ENCODE data around the gene ITSN2. TPM values are rescaled to one million over a fixed set of nuclear protein-coding genes. Genes with fewer than 3 reads are reported as not detected.

ITSN2 gene
- total RNA-seq, 4 donors from 2014 or later, result 32.8 to 58.0 (median 41.4) TPM

DNA sequence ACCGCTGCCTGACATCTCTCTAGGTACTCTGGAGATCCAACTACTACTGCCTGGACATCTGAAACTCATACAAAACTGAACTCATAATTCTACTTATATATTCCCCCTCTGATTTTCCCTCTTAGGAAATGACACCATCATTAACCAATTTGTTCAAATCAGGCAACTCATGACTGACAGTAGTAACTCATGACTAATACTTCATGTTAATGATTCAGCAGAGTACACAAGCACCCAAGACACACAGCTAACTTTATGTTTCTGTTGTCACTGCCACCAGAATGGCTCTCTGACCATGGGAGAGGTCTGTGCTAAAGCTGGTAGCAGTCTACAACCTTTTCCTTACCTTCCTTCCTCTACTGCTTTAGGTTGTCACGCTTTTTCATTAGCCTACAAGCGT lies 91.1 kb downstream of the ITSN2 start:
- Histone ChIP-seq H3K4me3 (no peak overlapping the region), H3K27me3 (no peaks in the 10 kb centered on the region), H3K4me1 (no peaks in the 10 kb centered on the region), H3K9me3 (no peaks in the 10 kb centered on the region), H3K36me3 (peaks cover 0 to 60% (median 13%) of the 10 kb centered on the region in 4 donors), H3K27ac (no peak overlapping the region)
- 96 to 97% methylated on average over 3 of the region's 3 CpGs for WGBS, 2 donors (ENCODE audit: low coverage in 1 of 2)
- DNase-seq, result no peak
- intact Hi-C loops (cut with DNase I; ENCODE audit: low total_unique reads), result no loop called here
- no peak for TF ChIP-seq EP300 (IDR thresholded peaks at IDR 0.05; ENCODE audit: low read depth)
- TF ChIP-seq POLR2AphosphoS5 (IDR thresholded peaks at IDR 0.05), result no peak
- TF ChIP-seq, protein P1, sequence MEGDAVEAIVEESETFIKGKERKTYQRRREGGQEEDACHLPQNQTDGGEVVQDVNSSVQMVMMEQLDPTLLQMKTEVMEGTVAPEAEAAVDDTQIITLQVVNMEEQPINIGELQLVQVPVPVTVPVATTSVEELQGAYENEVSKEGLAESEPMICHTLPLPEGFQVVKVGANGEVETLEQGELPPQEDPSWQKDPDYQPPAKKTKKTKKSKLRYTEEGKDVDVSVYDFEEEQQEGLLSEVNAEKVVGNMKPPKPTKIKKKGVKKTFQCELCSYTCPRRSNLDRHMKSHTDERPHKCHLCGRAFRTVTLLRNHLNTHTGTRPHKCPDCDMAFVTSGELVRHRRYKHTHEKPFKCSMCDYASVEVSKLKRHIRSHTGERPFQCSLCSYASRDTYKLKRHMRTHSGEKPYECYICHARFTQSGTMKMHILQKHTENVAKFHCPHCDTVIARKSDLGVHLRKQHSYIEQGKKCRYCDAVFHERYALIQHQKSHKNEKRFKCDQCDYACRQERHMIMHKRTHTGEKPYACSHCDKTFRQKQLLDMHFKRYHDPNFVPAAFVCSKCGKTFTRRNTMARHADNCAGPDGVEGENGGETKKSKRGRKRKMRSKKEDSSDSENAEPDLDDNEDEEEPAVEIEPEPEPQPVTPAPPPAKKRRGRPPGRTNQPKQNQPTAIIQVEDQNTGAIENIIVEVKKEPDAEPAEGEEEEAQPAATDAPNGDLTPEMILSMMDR (IDR thresholded peaks at IDR 0.05), result no peak
- TF ChIP-seq POLR2A (IDR thresholded peaks at IDR 0.05), result no peak
- in situ Hi-C loops (cut with MboI; ENCODE audit: low pct_ligation_motif_present in 1 of 4, low pct_unique_long_range_greater_than_20kb in 1 of 4, low sequenced_read_pairs in 3 of 4), result loop anchor here in 1 of 4 donors (25.0 kb wide), 1 partner anchor 118 kb away; no protein-coding TSS in a partner anchor

DNA sequence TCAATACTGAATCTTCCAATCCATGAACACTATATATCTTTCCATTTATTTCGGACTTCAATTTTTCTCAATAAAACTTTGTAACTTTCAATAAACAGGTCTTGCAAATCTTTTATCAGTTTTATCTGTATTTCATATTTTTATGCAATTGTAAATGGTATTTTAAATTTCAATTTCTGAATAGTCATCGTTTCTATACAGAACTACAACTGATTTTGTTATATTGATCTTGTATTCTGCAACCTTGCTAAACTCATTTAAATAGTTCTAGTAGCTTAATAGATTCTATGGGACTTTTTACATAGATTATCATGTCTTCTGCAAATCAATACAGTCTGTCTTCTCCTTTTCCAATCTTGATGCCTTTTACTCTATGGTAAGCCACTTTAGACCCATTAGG lies 95.1 kb downstream of the ITSN2 start:
- H3K4me3 ChIP-seq, result no peak overlapping the region
- DNase-seq, result no peak
- H3K27ac ChIP-seq, result no peak overlapping the region
- H3K27me3 ChIP-seq, result no peaks in the 10 kb centered on the region
- H3K4me1 ChIP-seq, result peaks cover 0 to 8% (median 0%) of the 10 kb centered on the region in 4 donors
- TF ChIP-seq POLR2AphosphoS5 (IDR thresholded peaks at IDR 0.05), result no peak
- no peak for TF ChIP-seq EP300 (IDR thresholded peaks at IDR 0.05; ENCODE audit: low read depth)
- TF ChIP-seq, protein P1 (IDR thresholded peaks at IDR 0.05), result no peak
- TF ChIP-seq POLR2A (IDR thresholded peaks at IDR 0.05), result no peak
- intact Hi-C loops (cut with DNase I; ENCODE audit: low total_unique reads), result no loop called here
- in situ Hi-C loops (cut with MboI; ENCODE audit: low pct_ligation_motif_present in 1 of 4, low pct_unique_long_range_greater_than_20kb in 1 of 4, low sequenced_read_pairs in 3 of 4), result loop anchor here in 1 of 4 donors (25.0 kb wide), 1 partner anchor 122 kb away; no protein-coding TSS in a partner anchor
- 97 to 100% methylated on average over 2 of the region's 2 CpGs for WGBS, 2 donors (ENCODE audit: low coverage in 1 of 2)
- no peaks in the 10 kb centered on the region for H3K9me3 ChIP-seq
- H3K36me3 ChIP-seq, result peaks cover 0 to 52% (median 3%) of the 10 kb centered on the region in 4 donors

DNA sequence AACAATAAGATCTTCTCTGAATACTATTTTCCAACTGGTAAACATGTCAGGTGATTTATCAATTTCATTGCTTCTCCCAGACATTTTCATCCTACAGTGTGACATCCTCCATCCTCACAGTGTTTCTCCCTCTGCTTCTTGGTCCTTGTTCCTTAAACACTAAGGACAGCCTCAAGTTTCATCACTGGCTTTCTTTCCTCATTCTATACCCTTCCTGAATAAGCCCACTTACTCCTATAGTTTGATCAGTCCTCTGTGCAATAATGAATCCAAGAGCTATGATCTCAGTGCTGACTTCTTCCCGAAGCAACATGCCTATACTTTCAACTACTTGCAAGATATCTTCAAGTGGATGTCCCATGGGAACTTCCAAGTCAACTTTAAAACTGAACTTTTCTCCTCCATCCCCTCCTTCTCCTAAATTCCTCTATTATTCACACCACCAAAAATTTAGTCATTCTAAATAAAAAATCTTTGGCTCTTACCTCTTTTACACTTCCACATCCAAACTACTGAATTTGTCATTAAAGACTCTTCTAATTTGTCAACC lies 97.8 kb downstream of the ITSN2 start:
- peaks cover 0 to 39% (median under 1%) of the 10 kb centered on the region in 4 donors for H3K36me3 ChIP-seq
- H3K27ac ChIP-seq, result no peak overlapping the region
- TF ChIP-seq POLR2A (IDR thresholded peaks at IDR 0.05) (no peak), POLR2AphosphoS5 (IDR thresholded peaks at IDR 0.05) (no peak)
- TF ChIP-seq, protein P1 (IDR thresholded peaks at IDR 0.05), result no peak
- no peaks in the 10 kb centered on the region for H3K27me3 ChIP-seq
- H3K4me1 ChIP-seq, result peaks cover 0 to 13% (median 0%) of the 10 kb centered on the region in 4 donors
- WGBS, 2 donors (ENCODE audit: low coverage in 1 of 2), result 74 to 90% methylated on average over 1 of the region's 1 CpG
- H3K9me3 ChIP-seq, result no peaks in the 10 kb centered on the region
- intact Hi-C loops (cut with DNase I; ENCODE audit: low total_unique reads), result no loop called here
- no peak overlapping the region for H3K4me3 ChIP-seq
- in situ Hi-C loops (cut with MboI; ENCODE audit: low pct_ligation_motif_present in 1 of 4, low pct_unique_long_range_greater_than_20kb in 1 of 4, low sequenced_read_pairs in 3 of 4), result loop anchor here in 1 of 4 donors (25.0 kb wide), 1 partner anchor 125 kb away; no protein-coding TSS in a partner anchor
- DNase-seq, result no peak

- H3K4me1 ChIP-seq, result peaks cover 0 to 13% (median 0%) of the 10 kb centered on the region in 4 donors
- no peak overlapping the region for H3K27ac ChIP-seq
- no peak for DNase-seq
- in situ Hi-C loops (cut with MboI; ENCODE audit: low pct_ligation_motif_present in 1 of 4, low pct_unique_long_range_greater_than_20kb in 1 of 4, low sequenced_read_pairs in 3 of 4) (loop anchor here in 1 of 4 donors (25.0 kb wide), 1 partner anchor 126 kb away; no protein-coding TSS in a partner anchor), intact Hi-C loops (cut with DNase I; ENCODE audit: low total_unique reads) (no loop called here)
- no peaks in the 10 kb centered on the region for H3K27me3 ChIP-seq
- WGBS, 2 donors (ENCODE audit: low coverage in 1 of 2), result 64 to 67% methylated on average over 3 of the region's 3 CpGs
- H3K4me3 ChIP-seq, result no peak overlapping the region
- TF ChIP-seq POLR2A (IDR thresholded peaks at IDR 0.05) (no peak), EP300 (IDR thresholded peaks at IDR 0.05; ENCODE audit: low read depth) (no peak), POLR2AphosphoS5 (IDR thresholded peaks at IDR 0.05) (no peak)
- TF ChIP-seq, protein P1 (IDR thresholded peaks at IDR 0.05), result no peak
- no peaks in the 10 kb centered on the region for H3K9me3 ChIP-seq
- peaks cover 0 to 36% (median under 1%) of the 10 kb centered on the region in 4 donors for H3K36me3 ChIP-seq
Measured at GRCh38 chr2:24261441-24261840, 98.9 kb downstream of the ITSN2 start.

Data from transverse colon (tissue), 4 donors.